SK-N-SH treated with all-trans-retinoic acid at 6 μM for 48 hours (cell line): ENCODE data around the gene MAB21L3.

ENCODE experiments used
- ATAC-seq: fragments of 200-7000 bp; cut with Tn5 transposase; 3 replicates; pipeline ENCODE4 v1.9.1; 2020; ENCODE audit warnings: mild to moderate bottlenecking, moderate library complexity
- ARNTL ChIP-seq: fragments of 450-650 bp; formaldehyde crosslinking; IDR thresholded peaks from 2 replicates; pipeline ENCODE4 v1.5.0; 2020; ENCODE audit warnings: low read depth, mild to moderate bottlenecking, moderate library complexity, borderline replicate concordance
- CSDC2 ChIP-seq: fragments of 250-450 bp; sonication (Bioruptor Pico); IDR thresholded peaks from 2 replicates; pipeline ENCODE4 v1.5.0; 2020; ENCODE audit warnings: mild to moderate bottlenecking, moderate library complexity
- CSRNP3 ChIP-seq: fragments of 250-450 bp; sonication (Bioruptor Pico); IDR thresholded peaks from 2 replicates; pipeline ENCODE4 v1.5.1; 2021; ENCODE audit warnings: mild to moderate bottlenecking, moderate library complexity
- ISL1 ChIP-seq: fragments of 250-450 bp; sonication (Bioruptor Pico); IDR thresholded peaks from 2 replicates; pipeline ENCODE4 v2.1.2; 2022; ENCODE audit warnings: mild to moderate bottlenecking, moderate library complexity
- OSR1 ChIP-seq: fragments of 250-450 bp; sonication (Bioruptor Pico); IDR thresholded peaks from 2 replicates; pipeline ENCODE4 v1.8.0; 2022; ENCODE audit warnings: moderate library complexity, mild to moderate bottlenecking, inconsistent platforms
- PATZ1 ChIP-seq: fragments of 250-450 bp; sonication (Bioruptor Pico); IDR thresholded peaks from 2 replicates; pipeline ENCODE4 v1.8.0; 2020; ENCODE audit warnings: mild to moderate bottlenecking, moderate library complexity, borderline replicate concordance
- PPARA ChIP-seq: fragments of 250-450 bp; sonication (Bioruptor Pico); IDR thresholded peaks from 2 replicates; pipeline ENCODE4 v1.5.0; 2020; ENCODE audit warnings: mild to moderate bottlenecking, borderline replicate concordance
- RARB ChIP-seq: fragments of 250-450 bp; sonication (Bioruptor Pico); IDR thresholded peaks from 2 replicates; pipeline ENCODE4 v1.8.0; 2021; ENCODE audit warnings: mild to moderate bottlenecking, moderate library complexity
- SNAI2 ChIP-seq: fragments of 250-450 bp; sonication (Bioruptor Pico); IDR thresholded peaks from 2 replicates; pipeline ENCODE4 v1.5.0; 2020; ENCODE audit warnings: mild to moderate bottlenecking, moderate library complexity
- TCF4 ChIP-seq: fragments of 250-450 bp; sonication (Bioruptor Pico); IDR thresholded peaks from 2 replicates; pipeline ENCODE4 v1.8.0; 2021; ENCODE audit warnings: mild to moderate bottlenecking, moderate library complexity, borderline replicate concordance
- TOX ChIP-seq: fragments of 250-450 bp; sonication (Bioruptor Pico); IDR thresholded peaks from 2 replicates; pipeline ENCODE4 v1.8.0; 2021; ENCODE audit warnings: mild to moderate bottlenecking, moderate library complexity, borderline replicate concordance
- ZC3H10 ChIP-seq: fragments of 250-450 bp; sonication (Bioruptor Pico); IDR thresholded peaks from 2 replicates; pipeline ENCODE4 v1.5.1; 2021; ENCODE audit warnings: mild to moderate bottlenecking, moderate library complexity
- ZFP3 ChIP-seq: fragments of 250-450 bp; sonication (Bioruptor Pico); IDR thresholded peaks from 2 replicates; pipeline ENCODE4 v1.5.0; 2020; ENCODE audit warnings: mild to moderate bottlenecking, moderate library complexity
- ZFP30 ChIP-seq: fragments of 450-650 bp; formaldehyde crosslinking; IDR thresholded peaks from 2 replicates; pipeline ENCODE4 v1.5.0; 2022; ENCODE audit warnings: mild to moderate bottlenecking, moderate library complexity
- ZNF565 ChIP-seq: fragments of 450-650 bp; formaldehyde crosslinking; conservative IDR thresholded peaks from 2 replicates; pipeline ENCODE4 v1.5.0; 2020; ENCODE audit warnings: low read depth, mild to moderate bottlenecking, moderate library complexity
- ZNF70 ChIP-seq: fragments of 450-650 bp; formaldehyde crosslinking; IDR thresholded peaks from 2 replicates; pipeline ENCODE4 v1.5.0; 2020; ENCODE audit warnings: mild to moderate bottlenecking, moderate library complexity
- ZNF8 ChIP-seq: fragments of 450-650 bp; formaldehyde crosslinking; IDR thresholded peaks from 2 replicates; pipeline ENCODE4 v1.5.0; 2020; ENCODE audit warnings: mild to moderate bottlenecking, moderate library complexity
- TF ChIP-seq, protein P1 (sequence below): fragments of 250-450 bp; sonication (Bioruptor Pico); IDR thresholded peaks from 2 replicates; pipeline ENCODE4 v1.5.0; 2020; ENCODE audit warnings: mild to moderate bottlenecking, moderate library complexity
- TF ChIP-seq, protein P2 (sequence below): fragments of 250-450 bp; sonication (Bioruptor Pico); IDR thresholded peaks from 2 replicates; pipeline ENCODE4 v1.5.1; 2020; ENCODE audit warnings: low read depth, mild to moderate bottlenecking, moderate library complexity
- TF ChIP-seq, protein P3 (sequence below): fragments of 250-450 bp; sonication (Bioruptor Pico); IDR thresholded peaks from 2 replicates; pipeline ENCODE4 v1.8.0; 2021; ENCODE audit warnings: low read depth, mild to moderate bottlenecking, moderate library complexity, borderline replicate concordance

Gene MAB21L3

GRCh38 chr1:116167625-116168276 lies 56.6 kb downstream of the MAB21L3 start:
- ATAC-seq, result no peak
- TF ChIP-seq ZNF70 (CRISPR knock-in tag) (no peak), TCF4 (no peak), ARNTL (CRISPR knock-in tag) (no peak), OSR1 (CRISPR knock-in tag) (no peak), ISL1 (CRISPR knock-in tag) (no peak), ZNF8 (CRISPR knock-in tag) (no peak), CSRNP3 (CRISPR knock-in tag) (no peak), RARB (CRISPR knock-in tag) (no peak), ZFP30 (no peak), ZFP3 (CRISPR knock-in tag) (no peak), ZC3H10 (CRISPR knock-in tag) (no peak), TOX (no peak), CSDC2 (CRISPR knock-in tag) (no peak), PPARA (CRISPR knock-in tag) (no peak), ZNF565 (CRISPR knock-in tag) (no peak), SNAI2 (CRISPR knock-in tag) (no peak), PATZ1 (CRISPR knock-in tag) (no peak)
- TF ChIP-seq, protein P1, sequence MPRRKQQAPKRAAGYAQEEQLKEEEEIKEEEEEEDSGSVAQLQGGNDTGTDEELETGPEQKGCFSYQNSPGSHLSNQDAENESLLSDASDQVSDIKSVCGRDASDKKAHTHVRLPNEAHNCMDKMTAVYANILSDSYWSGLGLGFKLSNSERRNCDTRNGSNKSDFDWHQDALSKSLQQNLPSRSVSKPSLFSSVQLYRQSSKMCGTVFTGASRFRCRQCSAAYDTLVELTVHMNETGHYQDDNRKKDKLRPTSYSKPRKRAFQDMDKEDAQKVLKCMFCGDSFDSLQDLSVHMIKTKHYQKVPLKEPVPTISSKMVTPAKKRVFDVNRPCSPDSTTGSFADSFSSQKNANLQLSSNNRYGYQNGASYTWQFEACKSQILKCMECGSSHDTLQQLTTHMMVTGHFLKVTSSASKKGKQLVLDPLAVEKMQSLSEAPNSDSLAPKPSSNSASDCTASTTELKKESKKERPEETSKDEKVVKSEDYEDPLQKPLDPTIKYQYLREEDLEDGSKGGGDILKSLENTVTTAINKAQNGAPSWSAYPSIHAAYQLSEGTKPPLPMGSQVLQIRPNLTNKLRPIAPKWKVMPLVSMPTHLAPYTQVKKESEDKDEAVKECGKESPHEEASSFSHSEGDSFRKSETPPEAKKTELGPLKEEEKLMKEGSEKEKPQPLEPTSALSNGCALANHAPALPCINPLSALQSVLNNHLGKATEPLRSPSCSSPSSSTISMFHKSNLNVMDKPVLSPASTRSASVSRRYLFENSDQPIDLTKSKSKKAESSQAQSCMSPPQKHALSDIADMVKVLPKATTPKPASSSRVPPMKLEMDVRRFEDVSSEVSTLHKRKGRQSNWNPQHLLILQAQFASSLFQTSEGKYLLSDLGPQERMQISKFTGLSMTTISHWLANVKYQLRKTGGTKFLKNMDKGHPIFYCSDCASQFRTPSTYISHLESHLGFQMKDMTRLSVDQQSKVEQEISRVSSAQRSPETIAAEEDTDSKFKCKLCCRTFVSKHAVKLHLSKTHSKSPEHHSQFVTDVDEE, result no peak
- TF ChIP-seq, protein P2, sequence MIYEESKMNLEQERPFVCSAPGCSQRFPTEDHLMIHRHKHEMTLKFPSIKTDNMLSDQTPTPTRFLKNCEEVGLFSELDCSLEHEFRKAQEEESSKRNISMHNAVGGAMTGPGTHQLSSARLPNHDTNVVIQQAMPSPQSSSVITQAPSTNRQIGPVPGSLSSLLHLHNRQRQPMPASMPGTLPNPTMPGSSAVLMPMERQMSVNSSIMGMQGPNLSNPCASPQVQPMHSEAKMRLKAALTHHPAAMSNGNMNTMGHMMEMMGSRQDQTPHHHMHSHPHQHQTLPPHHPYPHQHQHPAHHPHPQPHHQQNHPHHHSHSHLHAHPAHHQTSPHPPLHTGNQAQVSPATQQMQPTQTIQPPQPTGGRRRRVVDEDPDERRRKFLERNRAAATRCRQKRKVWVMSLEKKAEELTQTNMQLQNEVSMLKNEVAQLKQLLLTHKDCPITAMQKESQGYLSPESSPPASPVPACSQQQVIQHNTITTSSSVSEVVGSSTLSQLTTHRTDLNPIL, result no peak
- TF ChIP-seq, protein P3, sequence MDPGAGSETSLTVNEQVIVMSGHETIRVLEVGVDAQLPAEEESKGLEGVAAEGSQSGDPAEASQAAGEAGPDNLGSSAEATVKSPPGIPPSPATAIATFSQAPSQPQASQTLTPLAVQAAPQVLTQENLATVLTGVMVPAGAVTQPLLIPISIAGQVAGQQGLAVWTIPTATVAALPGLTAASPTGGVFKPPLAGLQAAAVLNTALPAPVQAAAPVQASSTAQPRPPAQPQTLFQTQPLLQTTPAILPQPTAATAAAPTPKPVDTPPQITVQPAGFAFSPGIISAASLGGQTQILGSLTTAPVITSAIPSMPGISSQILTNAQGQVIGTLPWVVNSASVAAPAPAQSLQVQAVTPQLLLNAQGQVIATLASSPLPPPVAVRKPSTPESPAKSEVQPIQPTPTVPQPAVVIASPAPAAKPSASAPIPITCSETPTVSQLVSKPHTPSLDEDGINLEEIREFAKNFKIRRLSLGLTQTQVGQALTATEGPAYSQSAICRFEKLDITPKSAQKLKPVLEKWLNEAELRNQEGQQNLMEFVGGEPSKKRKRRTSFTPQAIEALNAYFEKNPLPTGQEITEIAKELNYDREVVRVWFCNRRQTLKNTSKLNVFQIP (CRISPR knock-in tag), result no peak
- TF ChIP-seq, all 23 proteins: peak for 0

- ATAC-seq, result no peak
- no peak for TF ChIP-seq TCF4
- TF ChIP-seq OSR1 (CRISPR knock-in tag), result no peak
- TF ChIP-seq ARNTL (CRISPR knock-in tag), result no peak
- TF ChIP-seq CSDC2 (CRISPR knock-in tag), result no peak
Observed at GRCh38 chr1:116168277-116169032, 57.3 kb downstream of the MAB21L3 start.

DNA sequence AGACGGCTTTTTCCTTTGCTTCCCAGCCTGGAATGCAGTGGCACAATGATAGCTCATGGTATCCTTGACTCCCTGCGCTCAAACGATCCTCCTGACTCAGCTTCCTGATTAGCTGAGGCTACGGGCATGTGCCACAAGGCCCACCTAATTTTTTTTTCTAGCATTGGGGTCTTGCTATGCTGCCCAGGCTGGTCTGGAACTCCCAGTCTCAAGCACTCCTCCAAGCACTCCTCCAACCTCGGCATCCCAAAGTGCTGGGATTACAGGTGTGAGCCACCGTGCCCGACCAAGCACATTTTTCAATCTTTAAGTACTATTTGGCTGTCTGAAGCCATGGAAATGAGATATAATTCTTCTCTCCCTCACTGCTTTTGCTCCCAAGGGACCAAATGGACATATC lies 58.7 kb downstream of the MAB21L3 start:
- ATAC-seq, result no peak
- TF ChIP-seq ZFP30, result no peak
- no peak for TF ChIP-seq PATZ1 (CRISPR knock-in tag)
- TF ChIP-seq, protein P1, result no peak
- TF ChIP-seq TCF4, result no peak
- no peak for TF ChIP-seq ZNF8 (CRISPR knock-in tag)
- no peak for TF ChIP-seq ISL1 (CRISPR knock-in tag)
- TF ChIP-seq CSDC2 (CRISPR knock-in tag), result no peak
- TF ChIP-seq ZNF70 (CRISPR knock-in tag), result no peak
- TF ChIP-seq ZFP3 (CRISPR knock-in tag), result no peak
